ENCODE data around the gene MIPEP.

GRCh38 chr13:23848646-23849141 lies 40.5 kb downstream of the MIPEP start:
- TF ChIP-seq CREB1 (IDR thresholded peaks at IDR 0.05; ENCODE audit: low read depth) (no peak), EGR1 (IDR thresholded peaks at IDR 0.05) (no peak)
- TF ChIP-seq, protein P1, sequence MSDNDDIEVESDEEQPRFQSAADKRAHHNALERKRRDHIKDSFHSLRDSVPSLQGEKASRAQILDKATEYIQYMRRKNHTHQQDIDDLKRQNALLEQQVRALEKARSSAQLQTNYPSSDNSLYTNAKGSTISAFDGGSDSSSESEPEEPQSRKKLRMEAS (IDR thresholded peaks at IDR 0.05): no peak
